GM21576 (cell line): ENCODE data around the gene FNDC3B.
A peak's percentile ranks its signal among the peaks of the same experiment; 100 is the strongest.

Source experiments
- ATAC-seq: cut with Tn5 transposase; IDR thresholded peaks from one replicate; pipeline ENCODE4 v1.9.1; 2021; ENCODE audit warnings: mild to moderate bottlenecking, moderate library complexity; ENCODE audit not compliant: unreplicated experiment

The FNDC3B gene

GRCh38 chr3:172132159-172132586 lies 92.8 kb downstream of the FNDC3B start:
- no peak for ATAC-seq

- no peak for ATAC-seq
These were observed 93.4 kb downstream of the FNDC3B start for GRCh38 chr3:172132721-172133311.

- ATAC-seq: no peak
These were observed 94.5 kb downstream of the FNDC3B start for GRCh38 chr3:172133838-172134237.

- no peak for ATAC-seq
These were observed 95.0 kb downstream of the FNDC3B start for GRCh38 chr3:172134352-172134751.

GRCh38 chr3:172135185-172135584 lies 95.8 kb downstream of the FNDC3B start:
- no peak for ATAC-seq

GRCh38 chr3:172135820-172136219 lies 96.4 kb downstream of the FNDC3B start:
- ATAC-seq: no peak

GRCh38 chr3:172136330-172136729 lies 97.0 kb downstream of the FNDC3B start:
- no peak for ATAC-seq

GRCh38 chr3:172137287-172138192 lies 98.2 kb downstream of the FNDC3B start:
- no peak for ATAC-seq

GRCh38 chr3:172138193-172138537 lies 98.8 kb downstream of the FNDC3B start:
- ATAC-seq: no peak

GRCh38 chr3:172138792-172139507 lies 99.6 kb downstream of the FNDC3B start:
- ATAC-seq: no peak

- no peak for ATAC-seq
These were observed 100.3 kb downstream of the FNDC3B start for GRCh38 chr3:172139528-172140276.

GRCh38 chr3:172140499-172141391 lies 101.4 kb downstream of the FNDC3B start:
- ATAC-seq: no peak

- peak; percentile 81 for ATAC-seq
These were observed 102.9 kb downstream of the FNDC3B start for GRCh38 chr3:172142051-172142863.

GRCh38 chr3:172142864-172143451 lies 103.6 kb downstream of the FNDC3B start:
- no peak for ATAC-seq

GRCh38 chr3:172143739-172144497 lies 104.5 kb downstream of the FNDC3B start:
- ATAC-seq: no peak

GRCh38 chr3:172144601-172145000 lies 105.2 kb downstream of the FNDC3B start:
- no peak for ATAC-seq

GRCh38 chr3:172145031-172145686 lies 105.8 kb downstream of the FNDC3B start:
- ATAC-seq: peak; percentile 49

GRCh38 chr3:172146349-172146748 lies 107.0 kb downstream of the FNDC3B start:
- no peak for ATAC-seq
